HepG2 (cell line): ENCODE results near the gene LHFPL2. TPM values are rescaled to one million over a fixed set of nuclear protein-coding genes. Genes with fewer than 3 reads are reported as not detected.

ENCODE experiments used
- ATAC-seq: fragments of 200-7000 bp; cut with Tn5 transposase; 3 replicates; pipeline ENCODE4 v1.9.1; 2020; ENCODE audit warnings: mild to moderate bottlenecking, moderate library complexity
- BruUV-seq: library from RNA; stranded (reverse); fragments of 400-500 nt; replicated peaks from 2 replicates; lab custom pipeline; 2021; lab: Mats Ljungman, UMichigan
- CTCF ChIA-PET: fragments of 300-600 bp; formaldehyde crosslinking; extraction: SDS; loops from one replicate; lab custom pipeline; 2021; ENCODE audit warnings: low total read pairs, inconsistent platforms, low intra/inter-chr PET ratio; lab: Yijun Ruan, JAX
- POLR2A ChIA-PET: fragments of 350-600 bp; sonication (Branson Sonifier 250); formaldehyde crosslinking; loops from one replicate; lab custom pipeline; 2020; ENCODE audit warnings: antibody characterized with exemption, inconsistent platforms; lab: Yijun Ruan, JAX
- DNase-seq: peaks from one replicate; pipeline ENCODE4 v3.0.0-alpha.2; 2015; ENCODE audit warnings: low spot score
- FAIRE-seq: peaks from 3 replicates; lab custom pipeline; 2011; peaks lifted over from hg19 to GRCh38; lab: Jason Lieb, UNC
- H2AFZ ChIP-seq: one replicate; pipeline ENCODE4 v1.6.1; 2011; ENCODE audit warnings: low read length, inconsistent platforms
- H3K27ac ChIP-seq: fragments of 300-600 bp; 3 replicates; pipeline ENCODE4 v1.8.0; 2011; ENCODE audit warnings: mixed run types, mild to moderate bottlenecking, mixed read lengths, low read length, inconsistent platforms; ENCODE audit not compliant: insufficient read depth; ENCODE audit errors: extremely low read length
- H3K27me3 ChIP-seq, 2 experiments: fragments of 200-600 bp in 1 of 2; 2 replicates in 1 of 2; 3 replicates in 1 of 2; pipeline versions ENCODE4 v1.6.0 to v1.8.0; 2011; ENCODE audit warnings: low read length in 2 of 2, mild to moderate bottlenecking in 2 of 2, moderate library complexity in 2 of 2, inconsistent platforms in 1 of 2; ENCODE audit not compliant: insufficient read depth in 2 of 2, control insufficient read depth in 1 of 2
- H3K36me3 ChIP-seq, 2 experiments: fragments of 200-600 bp in 1 of 2; replicated peaks in 1 of 2; 2 replicates in 1 of 2; 3 replicates in 1 of 2; pipeline versions ENCODE4 v1.5.1 to v1.8.0; 2011; ENCODE audit warnings: low read length in 2 of 2, inconsistent platforms in 1 of 2; ENCODE audit not compliant: insufficient read depth in 2 of 2, control insufficient read depth in 1 of 2
- H3K4me1 ChIP-seq: 2 replicates; pipeline ENCODE4 v1.5.1; 2012; ENCODE audit warnings: low read length, inconsistent platforms; ENCODE audit not compliant: insufficient read depth
- H3K4me2 ChIP-seq: 2 replicates; pipeline ENCODE4 v1.6.0; 2011; ENCODE audit warnings: low read depth, low read length, inconsistent platforms
- H3K4me3 ChIP-seq, 3 experiments: fragments of 200-600 bp in 1 of 3; sonication (generic), shearing (Covaris generic) in 1 of 3; replicated peaks in 1 of 3; 2 replicates each; pipeline ENCODE4 v1.5.1; 2011 to 2016; ENCODE audit warnings: low read length in 3 of 3, inconsistent platforms in 2 of 3, low read depth in 2 of 3, mild to moderate bottlenecking in 2 of 3, control low read depth in 1 of 3, mixed read lengths in 1 of 3; ENCODE audit not compliant: insufficient read depth in 1 of 3
- H3K79me2 ChIP-seq: one replicate; pipeline ENCODE4 v1.6.1; 2011; ENCODE audit warnings: low read length, inconsistent platforms; ENCODE audit not compliant: insufficient read depth
- H3K9ac ChIP-seq: 2 replicates; pipeline ENCODE4 v1.6.0; 2011; ENCODE audit warnings: mild to moderate bottlenecking, low read depth, low read length, inconsistent platforms; ENCODE audit not compliant: insufficient read depth
- H3K9me3 ChIP-seq: 2 replicates; pipeline ENCODE4 v1.5.1; 2012; ENCODE audit warnings: mild to moderate bottlenecking, low read length
- H4K20me1 ChIP-seq: 2 replicates; pipeline ENCODE4 v1.6.0; 2011; ENCODE audit warnings: inconsistent platforms, mild to moderate bottlenecking, low read length, moderate library complexity; ENCODE audit not compliant: insufficient read depth
- NFATC3 ChIP-seq: sonication (generic); formaldehyde crosslinking; IDR thresholded peaks from 2 replicates; pipeline ENCODE4 v1.5.1; 2020; ENCODE audit warnings: mild to moderate bottlenecking, missing genetic modification reagents
- NFIB ChIP-seq: sonication (generic); formaldehyde crosslinking; IDR thresholded peaks from 2 replicates; pipeline ENCODE4 v1.9.0; 2021; ENCODE audit warnings: missing genetic modification reagents, mild to moderate bottlenecking, borderline replicate concordance
- POGZ ChIP-seq: sonication (generic); formaldehyde crosslinking; IDR thresholded peaks from 2 replicates; pipeline ENCODE4 v1.4.0; 2020; ENCODE audit warnings: mild to moderate bottlenecking, missing genetic modification reagents
- SALL2 ChIP-seq: sonication (generic); formaldehyde crosslinking; IDR thresholded peaks from 2 replicates; pipeline ENCODE4 v1.8.1; 2023; ENCODE audit warnings: mild to moderate bottlenecking, missing genetic modification reagents, inconsistent platforms
- SP140L ChIP-seq: sonication (generic); formaldehyde crosslinking; IDR thresholded peaks from 2 replicates; pipeline ENCODE4 v1.4.0; 2020; ENCODE audit warnings: missing genetic modification reagents, borderline replicate concordance
- SRSF1 ChIP-seq: fragments of 200-400 bp; formaldehyde crosslinking; optimal IDR thresholded peaks from 2 replicates; pipeline ENCODE3; 2017; ENCODE audit warnings: mild to moderate bottlenecking, low read depth, low read length, moderate library complexity
- ZNF550 ChIP-seq: sonication (generic); formaldehyde crosslinking; IDR thresholded peaks from 2 replicates; pipeline ENCODE4 v1.4.0; 2020; ENCODE audit warnings: mild to moderate bottlenecking, missing genetic modification reagents, borderline replicate concordance
- ZNF761 ChIP-seq: sonication (generic); formaldehyde crosslinking; conservative IDR thresholded peaks from 2 replicates; pipeline ENCODE4 v1.4.0; 2020; ENCODE audit warnings: mild to moderate bottlenecking, missing genetic modification reagents
- ZZZ3 ChIP-seq: sonication (generic); formaldehyde crosslinking; IDR thresholded peaks from 2 replicates; pipeline ENCODE4 v1.4.0; 2020; ENCODE audit warnings: missing genetic modification reagents, mild to moderate bottlenecking, borderline replicate concordance
- WGBS: methylation state at CpG from one replicate; pipeline ENCODE4 v1.1.6; 2017; ENCODE audit warnings: low lambda C conversion rate; 5-methylcytosine and 5-hydroxymethylcytosine counted together
- in situ Hi-C: cut with HindIII; loops from 2 replicates; pipeline ENCODE4 v1.10.0; 2017; ENCODE audit warnings: low pct_unique_long_range_greater_than_20kb; ENCODE audit not compliant: extremely low pct_ligation_motif_present
- intact Hi-C: fragments of 100-400 bp; cut with micrococcal nuclease; formaldehyde crosslinking; loops from one replicate; pipeline ENCODE4 v1.10.0; 2022; ENCODE audit not compliant: unreplicated experiment
- polyA plus RNA-seq, 8 experiments: library from polyadenylated mRNA; depleted of rRNA in 3 of 8; stranded (reverse) in 7 of 8; unstranded in 1 of 8; fragments of >200 nt; fragmentation: Illumina TruSeq in 4 of 8; extraction: Trizol in 4 of 8; gene quantifications; 2 replicates each; pipeline versions ENCODE4 v1.2.1 to v1.2.3, GENCODE V29; 2011 to 2016; ENCODE audit warnings: low read depth in 4 of 8, missing spikeins in 1 of 8, mixed read lengths in 1 of 8; ENCODE audit not compliant: insufficient read depth in 1 of 8
- total RNA-seq, 5 experiments: library from RNA; depleted of rRNA; stranded (reverse); fragments of >200 nt; fragmentation: Illumina TruSeq; extraction: Trizol; gene quantifications; 2 replicates each; pipeline ENCODE4 v1.2.3, GENCODE V29; 2016; ENCODE audit warnings: low read depth in 1 of 5
- TF ChIP-seq, protein P1 (sequence below): sonication (generic); formaldehyde crosslinking; IDR thresholded peaks from 2 replicates; pipeline ENCODE4 v1.4.0; 2020; ENCODE audit warnings: low read depth, missing genetic modification reagents
- TF ChIP-seq, protein P2 (sequence below): sonication (generic); formaldehyde crosslinking; IDR thresholded peaks from 2 replicates; pipeline ENCODE4 v1.5.0; 2020; ENCODE audit warnings: mild to moderate bottlenecking, missing genetic modification reagents, borderline replicate concordance

The LHFPL2 gene
- total and polyA plus RNA-seq, 2 of the 13 experiments (the other 11 are each of a cell fraction or from before 2014, with no cell fraction given): 6.0 to 20.0 TPM

DNA sequence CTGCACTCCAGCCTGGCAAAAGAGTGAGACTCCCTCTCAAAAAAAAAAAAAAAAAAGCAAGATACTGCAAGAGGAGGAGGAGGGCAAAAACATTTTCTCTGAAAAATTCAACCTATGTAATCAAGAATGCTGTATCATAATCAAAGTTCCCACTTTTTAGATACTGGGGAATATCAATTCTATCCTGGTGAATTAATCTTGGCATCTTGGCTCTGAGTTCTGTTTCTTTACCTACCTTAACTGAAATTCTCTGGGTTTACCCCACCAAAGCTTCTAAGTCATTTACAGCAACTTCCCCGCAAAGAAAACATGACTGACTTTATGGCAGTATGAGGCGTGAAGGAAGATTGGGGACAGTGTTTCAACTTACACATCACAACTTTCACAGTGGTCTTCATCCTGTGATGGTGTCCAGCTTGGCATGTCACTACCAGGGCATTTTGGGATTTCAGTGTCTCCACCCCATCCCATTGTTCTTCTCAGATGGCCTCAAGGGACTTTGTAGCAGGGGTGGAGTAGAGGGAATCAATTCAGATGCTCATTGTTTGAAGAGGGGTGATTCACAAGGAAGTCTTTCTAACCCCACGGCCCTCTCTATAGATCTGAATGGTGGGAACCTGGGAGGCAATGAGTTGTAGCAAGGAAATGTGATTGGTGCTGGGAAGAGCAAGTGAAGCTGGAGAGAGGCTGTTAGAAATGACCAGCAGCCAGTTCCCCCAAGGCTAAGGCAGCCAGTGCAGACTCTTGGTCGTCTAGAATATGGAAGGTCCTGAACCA, 157.7 kb downstream of the LHFPL2 start (continued):
- TF ChIP-seq, protein P1, sequence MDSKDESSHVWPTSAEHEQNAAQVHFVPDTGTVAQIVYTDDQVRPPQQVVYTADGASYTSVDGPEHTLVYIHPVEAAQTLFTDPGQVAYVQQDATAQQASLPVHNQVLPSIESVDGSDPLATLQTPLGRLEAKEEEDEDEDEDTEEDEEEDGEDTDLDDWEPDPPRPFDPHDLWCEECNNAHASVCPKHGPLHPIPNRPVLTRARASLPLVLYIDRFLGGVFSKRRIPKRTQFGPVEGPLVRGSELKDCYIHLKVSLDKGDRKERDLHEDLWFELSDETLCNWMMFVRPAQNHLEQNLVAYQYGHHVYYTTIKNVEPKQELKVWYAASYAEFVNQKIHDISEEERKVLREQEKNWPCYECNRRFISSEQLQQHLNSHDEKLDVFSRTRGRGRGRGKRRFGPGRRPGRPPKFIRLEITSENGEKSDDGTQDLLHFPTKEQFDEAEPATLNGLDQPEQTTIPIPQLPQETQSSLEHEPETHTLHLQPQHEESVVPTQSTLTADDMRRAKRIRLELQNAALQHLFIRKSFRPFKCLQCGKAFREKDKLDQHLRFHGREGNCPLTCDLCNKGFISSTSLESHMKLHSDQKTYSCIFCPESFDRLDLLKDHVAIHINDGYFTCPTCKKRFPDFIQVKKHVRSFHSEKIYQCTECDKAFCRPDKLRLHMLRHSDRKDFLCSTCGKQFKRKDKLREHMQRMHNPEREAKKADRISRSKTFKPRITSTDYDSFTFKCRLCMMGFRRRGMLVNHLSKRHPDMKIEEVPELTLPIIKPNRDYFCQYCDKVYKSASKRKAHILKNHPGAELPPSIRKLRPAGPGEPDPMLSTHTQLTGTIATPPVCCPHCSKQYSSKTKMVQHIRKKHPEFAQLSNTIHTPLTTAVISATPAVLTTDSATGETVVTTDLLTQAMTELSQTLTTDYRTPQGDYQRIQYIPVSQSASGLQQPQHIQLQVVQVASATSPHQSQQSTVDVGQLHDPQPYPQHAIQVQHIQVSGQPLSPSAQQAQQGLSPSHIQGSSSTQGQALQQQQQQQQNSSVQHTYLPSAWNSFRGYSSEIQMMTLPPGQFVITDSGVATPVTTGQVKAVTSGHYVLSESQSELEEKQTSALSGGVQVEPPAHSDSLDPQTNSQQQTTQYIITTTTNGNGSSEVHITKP (CRISPR knock-in tag): no peak

DNA sequence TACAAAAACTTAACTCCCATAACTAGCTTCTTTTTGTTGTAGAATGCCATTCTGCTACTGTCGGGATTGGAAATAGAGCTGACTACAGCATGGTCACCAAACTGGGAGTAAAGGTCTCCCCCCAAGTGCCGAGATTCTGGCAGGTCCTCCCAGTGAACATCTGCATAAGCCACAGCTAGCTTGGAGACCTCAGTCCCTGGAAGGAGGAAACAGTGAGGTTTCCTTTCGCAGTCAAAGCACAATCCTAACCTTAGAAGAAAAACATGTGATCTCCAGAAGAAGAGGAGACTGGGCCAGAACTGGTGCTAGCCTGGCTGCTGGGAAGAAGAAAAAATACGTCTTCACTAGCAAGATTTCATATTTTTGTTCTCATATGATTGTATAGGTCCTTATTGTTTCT, 160.7 kb downstream of the LHFPL2 start:
- FAIRE-seq (no peak), DNase-seq (no peak), ATAC-seq (no peak)
- no TSS peak for BruUV-seq
- H3K4me1 ChIP-seq: no peaks in the 10 kb centered on the region
- no peak overlapping the region for H2AFZ ChIP-seq
- no peak overlapping the region for H3K27ac ChIP-seq
- no peaks in the 10 kb centered on the region for H4K20me1 ChIP-seq
- H3K4me3 ChIP-seq: no peak overlapping the region
- intact Hi-C loops (no loop called here), in situ Hi-C loops (no loop called here)
- H3K79me2 ChIP-seq: no peaks in the 10 kb centered on the region
- H3K4me2 ChIP-seq: no peak overlapping the region
- H3K36me3 ChIP-seq: peaks cover 14 to 30% of the 10 kb centered on the region in 2 experiments
- WGBS: 98% methylated on average over 4 of the region's 4 CpGs
- ChIA-PET POLR2A (no interaction called here), CTCF (no interaction called here)
- H3K9ac ChIP-seq: no peak overlapping the region
- no peaks in the 10 kb centered on the region for H3K27me3 ChIP-seq
- no peak for TF ChIP-seq POGZ (CRISPR knock-in tag)
- no peak for TF ChIP-seq SALL2 (CRISPR knock-in tag)
- no peak for TF ChIP-seq ZNF550 (CRISPR knock-in tag)
- TF ChIP-seq NFIB (CRISPR knock-in tag): no peak
- TF ChIP-seq SRSF1: no peak
- no peak for TF ChIP-seq ZNF761 (CRISPR knock-in tag)
- TF ChIP-seq SP140L (CRISPR knock-in tag): no peak
- no peak for TF ChIP-seq NFATC3 (CRISPR knock-in tag)
- no peak for TF ChIP-seq ZZZ3 (CRISPR knock-in tag)
- TF ChIP-seq, protein P2, sequence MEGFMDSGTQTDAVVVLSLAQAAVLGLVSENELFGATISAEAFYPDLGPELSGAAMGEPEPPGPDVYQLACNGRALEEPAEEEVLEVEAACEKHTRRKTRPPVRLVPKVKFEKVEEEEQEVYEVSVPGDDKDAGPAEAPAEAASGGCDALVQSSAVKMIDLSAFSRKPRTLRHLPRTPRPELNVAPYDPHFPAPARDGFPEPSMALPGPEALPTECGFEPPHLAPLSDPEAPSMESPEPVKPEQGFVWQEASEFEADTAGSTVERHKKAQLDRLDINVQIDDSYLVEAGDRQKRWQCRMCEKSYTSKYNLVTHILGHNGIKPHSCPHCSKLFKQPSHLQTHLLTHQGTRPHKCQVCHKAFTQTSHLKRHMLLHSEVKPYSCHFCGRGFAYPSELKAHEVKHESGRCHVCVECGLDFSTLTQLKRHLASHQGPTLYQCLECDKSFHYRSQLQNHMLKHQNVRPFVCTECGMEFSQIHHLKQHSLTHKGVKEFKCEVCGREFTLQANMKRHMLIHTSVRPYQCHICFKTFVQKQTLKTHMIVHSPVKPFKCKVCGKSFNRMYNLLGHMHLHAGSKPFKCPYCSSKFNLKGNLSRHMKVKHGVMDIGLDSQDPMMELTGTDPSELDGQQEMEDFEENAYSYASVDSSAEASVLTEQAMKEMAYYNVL: no peak
- TF ChIP-seq, all 625 proteins: peak for 0
- H3K9me3 ChIP-seq: no peaks in the 10 kb centered on the region
